Stomach (tissue), 4 donors: ENCODE data around the gene AKAP6.

ENCODE experiments used
- CTCF ChIP-seq, 7 experiments: fragments of 450-650 bp in 4 of 7; fragments of 200-600 bp in 3 of 7; sonication (generic) in 3 of 7; IDR thresholded peaks; one replicate each; pipeline ENCODE4 v1.5.1; 2016 to 2019; ENCODE audit warnings: antibody characterized with exemption in 7 of 7, control low read depth in 2 of 7, mild to moderate bottlenecking in 1 of 7
- POLR2AphosphoS5 ChIP-seq, 3 donors: sonication (generic); formaldehyde crosslinking; IDR thresholded peaks; one replicate each; pipeline ENCODE4 v1.6.1; 2016; ENCODE audit warnings: antibody characterized with exemption in 3 of 3

- no peak for TF ChIP-seq POLR2AphosphoS5 (IDR thresholded peaks at IDR 0.05)
- no peak for TF ChIP-seq CTCF (IDR thresholded peaks at IDR 0.05)
Measured at GRCh38 chr14:32375663-32376062, 46.6 kb downstream of the AKAP6 start.
